GM12878 (cell line): ENCODE measurements around the gene LIG4.

Experiments used
- ASH2L ChIP-seq: fragments of 300-600, 200-600 bp; sonication (generic); IDR thresholded peaks from 2 replicates; pipeline ENCODE4 v1.6.1; 2017; ENCODE audit warnings: low read depth, mild to moderate bottlenecking, borderline replicate concordance
- BHLHE40 ChIP-seq, 2 experiments: fragments of 450-650 bp in 1 of 2; IDR thresholded peaks; 2 replicates each; pipeline ENCODE4 v1.6.1; 2011 to 2017; ENCODE audit warnings: low read depth in 2 of 2, borderline replicate concordance in 1 of 2, improper control_type of control experiment in 1 of 2, low read length in 1 of 2, mild to moderate bottlenecking in 1 of 2
- BRCA1 ChIP-seq: IDR thresholded peaks from 2 replicates; pipeline ENCODE4 v1.6.1; 2011; ENCODE audit warnings: low read depth, low read length, improper control_type of control experiment
- CBX5 ChIP-seq: sonication (generic); IDR thresholded peaks from 2 replicates; pipeline ENCODE4 v1.6.1; 2016; ENCODE audit warnings: low read depth, moderate library complexity, mild to moderate bottlenecking, inconsistent platforms
- CREM ChIP-seq: IDR thresholded peaks from 2 replicates; pipeline ENCODE4 v1.6.1; 2014; ENCODE audit warnings: antibody characterized with exemption, low read depth
- EGR1 ChIP-seq, 2 experiments: IDR thresholded peaks; 1 replicate in 1 of 2; 2 replicates in 1 of 2; pipeline ENCODE4 v1.6.1; 2011 to 2012; ENCODE audit warnings: low read depth in 2 of 2, low read length in 2 of 2, borderline replicate concordance in 1 of 2, mild to moderate bottlenecking in 1 of 2, moderate library complexity in 1 of 2
- KDM1A ChIP-seq: fragments of 200-600 bp; sonication (generic); IDR thresholded peaks from 2 replicates; pipeline ENCODE4 v1.6.1; 2016; ENCODE audit warnings: borderline replicate concordance
- TF ChIP-seq, protein P1 (sequence below): fragments of 450-650 bp; IDR thresholded peaks from 2 replicates; pipeline ENCODE4 v1.6.1; 2014; ENCODE audit warnings: mild to moderate bottlenecking
- TF ChIP-seq, protein P2 (sequence below), 3 experiments: IDR thresholded peaks in 2 of 3; conservative IDR thresholded peaks in 1 of 3; 2 replicates each; pipeline ENCODE4 v1.5.1; 2011; ENCODE audit warnings: low read depth in 3 of 3, low read length in 3 of 3, mild to moderate bottlenecking in 3 of 3, control low read depth in 2 of 3, moderate library complexity in 2 of 3, inconsistent platforms in 1 of 3, mixed read lengths in 1 of 3; ENCODE audit not compliant: control insufficient read depth in 2 of 3, insufficient read depth in 1 of 3; ENCODE audit errors: extremely low read depth in 1 of 3

DNA sequence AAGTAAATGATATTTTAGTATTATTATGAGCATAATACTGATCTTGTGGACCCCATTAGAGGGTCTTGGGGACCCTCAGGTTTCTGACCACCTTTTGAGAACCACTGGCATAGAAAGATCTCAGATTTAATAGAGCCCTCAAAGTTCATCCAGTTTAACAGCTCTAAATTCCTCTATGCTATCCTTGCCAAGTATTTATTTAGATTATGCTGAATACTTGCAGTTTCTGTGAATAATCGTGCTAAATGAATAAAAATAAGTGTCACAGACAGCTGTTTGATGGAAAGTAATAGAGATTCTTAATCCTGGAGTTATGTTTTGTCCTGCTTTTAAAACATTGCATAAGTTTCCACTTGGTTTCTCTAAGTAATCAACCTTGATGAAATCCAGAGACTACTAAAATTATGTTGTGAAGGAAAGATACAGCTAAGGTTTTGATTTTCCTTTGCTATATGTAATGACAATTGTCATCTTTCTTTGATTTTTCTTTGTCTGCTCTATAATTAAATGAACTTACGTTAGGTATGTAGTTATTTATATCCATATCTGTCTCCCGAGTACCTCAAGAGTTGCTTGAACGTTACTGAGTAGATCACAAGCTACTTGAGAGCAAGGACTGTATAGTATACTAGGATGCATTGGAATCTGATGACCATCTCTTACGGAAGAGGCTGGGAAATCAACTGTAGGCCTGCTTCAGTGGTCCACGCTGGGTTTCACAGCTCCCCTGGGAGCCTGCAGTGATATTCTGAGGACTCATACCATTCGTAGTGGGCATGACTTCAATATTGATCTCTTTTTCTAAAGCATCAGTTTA lies 8.6 kb upstream of the LIG4 start:
- TF ChIP-seq BRCA1: no peak
- TF ChIP-seq BHLHE40 (IDR thresholded peaks at IDR 0.05; ENCODE audit: borderline replicate concordance in 1 of 2, low read depth in 2 of 2, low read length in 1 of 2): no peak
- TF ChIP-seq, protein P1, sequence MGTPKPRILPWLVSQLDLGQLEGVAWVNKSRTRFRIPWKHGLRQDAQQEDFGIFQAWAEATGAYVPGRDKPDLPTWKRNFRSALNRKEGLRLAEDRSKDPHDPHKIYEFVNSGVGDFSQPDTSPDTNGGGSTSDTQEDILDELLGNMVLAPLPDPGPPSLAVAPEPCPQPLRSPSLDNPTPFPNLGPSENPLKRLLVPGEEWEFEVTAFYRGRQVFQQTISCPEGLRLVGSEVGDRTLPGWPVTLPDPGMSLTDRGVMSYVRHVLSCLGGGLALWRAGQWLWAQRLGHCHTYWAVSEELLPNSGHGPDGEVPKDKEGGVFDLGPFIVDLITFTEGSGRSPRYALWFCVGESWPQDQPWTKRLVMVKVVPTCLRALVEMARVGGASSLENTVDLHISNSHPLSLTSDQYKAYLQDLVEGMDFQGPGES: no peak
- no peak for TF ChIP-seq EGR1 (IDR thresholded peaks at IDR 0.05; ENCODE audit: borderline replicate concordance in 1 of 2, low read depth in 2 of 2, low read length in 2 of 2)
- TF ChIP-seq, protein P2, sequence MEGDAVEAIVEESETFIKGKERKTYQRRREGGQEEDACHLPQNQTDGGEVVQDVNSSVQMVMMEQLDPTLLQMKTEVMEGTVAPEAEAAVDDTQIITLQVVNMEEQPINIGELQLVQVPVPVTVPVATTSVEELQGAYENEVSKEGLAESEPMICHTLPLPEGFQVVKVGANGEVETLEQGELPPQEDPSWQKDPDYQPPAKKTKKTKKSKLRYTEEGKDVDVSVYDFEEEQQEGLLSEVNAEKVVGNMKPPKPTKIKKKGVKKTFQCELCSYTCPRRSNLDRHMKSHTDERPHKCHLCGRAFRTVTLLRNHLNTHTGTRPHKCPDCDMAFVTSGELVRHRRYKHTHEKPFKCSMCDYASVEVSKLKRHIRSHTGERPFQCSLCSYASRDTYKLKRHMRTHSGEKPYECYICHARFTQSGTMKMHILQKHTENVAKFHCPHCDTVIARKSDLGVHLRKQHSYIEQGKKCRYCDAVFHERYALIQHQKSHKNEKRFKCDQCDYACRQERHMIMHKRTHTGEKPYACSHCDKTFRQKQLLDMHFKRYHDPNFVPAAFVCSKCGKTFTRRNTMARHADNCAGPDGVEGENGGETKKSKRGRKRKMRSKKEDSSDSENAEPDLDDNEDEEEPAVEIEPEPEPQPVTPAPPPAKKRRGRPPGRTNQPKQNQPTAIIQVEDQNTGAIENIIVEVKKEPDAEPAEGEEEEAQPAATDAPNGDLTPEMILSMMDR (IDR thresholded peaks at IDR 0.05 in 2 of 3, conservative IDR thresholded peaks at IDR 0.05 in 1 of 3; ENCODE audit: control insufficient read depth in 2 of 3, extremely low read depth in 1 of 3, insufficient read depth in 1 of 3, low read depth in 3 of 3, low read length in 3 of 3): no peak
- TF ChIP-seq CBX5: no peak
- no peak for TF ChIP-seq CREM
- no peak for TF ChIP-seq ASH2L
- TF ChIP-seq KDM1A: no peak
